Measurements from ENCODE around the gene THAP4. TPM values are rescaled to one million over a fixed set of nuclear protein-coding genes. Genes with fewer than 3 reads are reported as not detected.

Gene THAP4
- polyA plus RNA-seq, 3 donors = 15.1 to 25.9 (median 16.3) TPM

DNA sequence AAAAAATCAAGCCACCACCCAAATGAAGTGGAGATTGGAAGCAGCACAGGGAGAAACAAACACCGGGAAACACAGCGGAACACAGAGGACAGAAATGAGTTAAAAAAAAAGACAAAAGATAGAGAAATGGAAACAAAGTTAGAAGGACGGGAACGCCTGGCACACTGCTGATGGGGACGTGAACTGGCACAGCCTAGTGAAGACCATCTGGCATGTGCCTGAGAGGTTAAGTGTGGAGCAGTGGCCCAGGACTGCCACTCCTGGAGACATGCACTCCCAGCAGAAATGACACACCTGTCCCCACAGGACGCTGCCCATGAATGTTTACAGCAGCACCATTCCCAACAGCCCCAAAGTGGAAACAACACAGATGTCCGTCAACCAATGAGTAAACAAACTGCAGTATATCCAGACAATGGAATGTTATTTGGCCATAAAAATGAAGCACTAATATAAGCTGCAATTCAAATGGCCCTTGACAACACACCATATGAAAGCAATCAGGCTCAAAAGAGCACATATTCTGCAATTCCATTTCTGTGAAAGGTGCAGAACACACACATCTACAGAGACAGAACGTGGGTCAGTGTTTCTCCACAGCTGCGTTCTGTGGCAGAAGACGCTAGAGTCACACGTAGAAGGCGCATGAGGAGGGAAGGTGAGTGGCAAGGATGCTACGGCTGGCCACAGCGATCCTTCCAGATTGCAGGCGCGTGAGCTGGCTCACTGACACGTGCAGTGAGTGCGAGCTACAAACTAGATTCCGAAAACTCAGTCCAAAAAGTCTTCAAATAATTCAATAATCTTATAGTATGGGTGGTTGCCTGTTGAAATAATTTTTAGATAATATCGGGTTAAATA, 24.6 kb downstream of the THAP4 start:
- intact Hi-C loops (cut with micrococcal nuclease) = no loop called here
- Histone ChIP-seq H3K4me1 (ENCODE audit: control insufficient read depth in 1 of 2, insufficient read depth in 2 of 2, low read length in 2 of 2) (peaks cover 10 to 17% of the 10 kb centered on the region in 2 donors), H2AFZ (ENCODE audit: insufficient read depth, low read depth, low read length, poor library complexity, severe bottlenecking) (no peak overlapping the region), H3K27me3 (ENCODE audit: control insufficient read depth in 2 of 2, insufficient read depth in 2 of 2, low read length in 2 of 2) (no peaks in the 10 kb centered on the region), H3K79me2 (ENCODE audit: insufficient read depth, low read length) (no peaks in the 10 kb centered on the region), H3K9ac (ENCODE audit: insufficient read depth, low read length, poor library complexity, severe bottlenecking) (no peak overlapping the region), H3K27ac (ENCODE audit: low read depth in 1 of 2, low read length in 2 of 2) (no peak overlapping the region), H3K4me2 (replicated peaks; ENCODE audit: extremely low read depth, low read length, poor library complexity, severe bottlenecking) (no peak overlapping the region), H3K4me3 (replicated peaks in 1 of 3; ENCODE audit: low read depth in 2 of 3, low read length in 3 of 3) (no peak overlapping the region), H3K36me3 (replicated peaks in 1 of 2; ENCODE audit: control insufficient read depth in 1 of 2, insufficient read depth in 2 of 2, low read length in 2 of 2) (peaks cover 5 to 22% of the 10 kb centered on the region in 2 donors), H4K20me1 (ENCODE audit: insufficient read depth, low read length) (peaks cover 15% of the 10 kb centered on the region), H3K9me3 (replicated peaks in 1 of 2; ENCODE audit: control insufficient read depth in 1 of 2, insufficient read depth in 1 of 2, low read length in 2 of 2) (no peaks in the 10 kb centered on the region)
- H3K4me3 Mint-ChIP-seq = no peak overlapping the region
- H3K27ac Mint-ChIP-seq = peak overlapping the region in 2 of 7 donors; percentile 4 to 32
- 100% methylated on average over 8 of the region's 20 CpGs for WGBS (ENCODE audit: insufficient coverage)
- no peak for DNase-seq
- no peaks in the 10 kb centered on the region for H3K9me3 Mint-ChIP-seq
- TF ChIP-seq CTCF (IDR thresholded peaks at IDR 0.05) = no peak
- peaks cover 44 to 52% of the 10 kb centered on the region in 2 donors for H3K36me3 Mint-ChIP-seq
- H3K4me1 Mint-ChIP-seq = peaks cover 15% of the 10 kb centered on the region
- H3K27me3 Mint-ChIP-seq (ENCODE audit: low read depth in 3 of 3) = peaks cover 6 to 9% (median 8%) of the 10 kb centered on the region in 3 donors

- H2AFZ ChIP-seq (ENCODE audit: insufficient read depth, low read depth, low read length, poor library complexity, severe bottlenecking) = no peak overlapping the region
- Mint-ChIP-seq H3K27me3 (ENCODE audit: low read depth in 3 of 3) (peaks cover 6 to 9% (median 8%) of the 10 kb centered on the region in 3 donors), H3K27ac (peak overlapping the region in 1 of 7 donors; percentile 13), H3K9me3 (no peaks in the 10 kb centered on the region), H3K36me3 (peaks cover 55 to 64% of the 10 kb centered on the region in 2 donors), H3K4me1 (peaks cover 13% of the 10 kb centered on the region), H3K4me3 (peak overlapping the region in 1 of 2 donors; percentile 80)
- WGBS (ENCODE audit: insufficient coverage) = 100% methylated on average over 10 of the region's 13 CpGs
- no peak overlapping the region for H3K27ac ChIP-seq (ENCODE audit: low read depth in 1 of 2, low read length in 2 of 2)
- no peak for TF ChIP-seq CTCF (IDR thresholded peaks at IDR 0.05)
- intact Hi-C loops (cut with micrococcal nuclease) = no loop called here
- no peak overlapping the region for H3K4me2 ChIP-seq (replicated peaks; ENCODE audit: extremely low read depth, low read length, poor library complexity, severe bottlenecking)
- DNase-seq = no peak
- no peaks in the 10 kb centered on the region for H3K27me3 ChIP-seq (ENCODE audit: control insufficient read depth in 2 of 2, insufficient read depth in 2 of 2, low read length in 2 of 2)
- H3K79me2 ChIP-seq (ENCODE audit: insufficient read depth, low read length) = no peaks in the 10 kb centered on the region
- no peak overlapping the region for H3K9ac ChIP-seq (ENCODE audit: insufficient read depth, low read length, poor library complexity, severe bottlenecking)
- H3K9me3 ChIP-seq (replicated peaks in 1 of 2; ENCODE audit: control insufficient read depth in 1 of 2, insufficient read depth in 1 of 2, low read length in 2 of 2) = no peaks in the 10 kb centered on the region
- H3K36me3 ChIP-seq (replicated peaks in 1 of 2; ENCODE audit: control insufficient read depth in 1 of 2, insufficient read depth in 2 of 2, low read length in 2 of 2) = peaks cover 18 to 34% of the 10 kb centered on the region in 2 donors
- H3K4me1 ChIP-seq (ENCODE audit: control insufficient read depth in 1 of 2, insufficient read depth in 2 of 2, low read length in 2 of 2) = peaks cover 8 to 14% of the 10 kb centered on the region in 2 donors
- peaks cover 15% of the 10 kb centered on the region for H4K20me1 ChIP-seq (ENCODE audit: insufficient read depth, low read length)
- H3K4me3 ChIP-seq (replicated peaks in 1 of 3; ENCODE audit: low read depth in 2 of 3, low read length in 3 of 3) = no peak overlapping the region
Measured at GRCh38 chr2:241611062-241611461, 25.9 kb downstream of the THAP4 start.

All from CD14-positive monocyte (primary cell).